A673 (cell line): ENCODE measurements around the gene GPC6. TPM values are rescaled to one million over a fixed set of nuclear protein-coding genes. Genes with fewer than 3 reads are reported as not detected.

Source experiments
- BruUV-seq: library from RNA; stranded (reverse); fragments of 400-500 nt; replicated peaks from 2 replicates; lab custom pipeline; 2021; lab: Mats Ljungman, UMichigan
- CTCF ChIA-PET: fragments of 300-600 bp; sonication (Branson Sonifier 250); formaldehyde crosslinking; loops from one replicate; lab custom pipeline; 2022; ENCODE audit warnings: antibody characterized with exemption; lab: Charles Lee
- POLR2A ChIA-PET: fragments of 300-600 bp; sonication (Branson Sonifier 250); formaldehyde crosslinking; loops from one replicate; lab custom pipeline; 2022; ENCODE audit warnings: antibody characterized with exemption; ENCODE audit not compliant: low non-redundant PET; lab: Charles Lee
- DNase-seq: peaks from one replicate; pipeline ENCODE4 v3.0.0-alpha.2; 2015; ENCODE audit warnings: low spot score
- H3K27ac ChIP-seq: fragments of 200-600 bp; sonication (generic); 2 replicates; pipeline ENCODE4 v1.5.1; 2016; ENCODE audit warnings: mixed run types, low read depth, mild to moderate bottlenecking, mixed read lengths, antibody characterized with exemption, low read length; ENCODE audit not compliant: poor library complexity, severe bottlenecking
- H3K27me3 ChIP-seq: fragments of 200-600 bp; sonication (generic); replicated peaks from 2 replicates; pipeline ENCODE4 v1.6.1; 2017; ENCODE audit warnings: mixed run types, low read depth, mild to moderate bottlenecking, mixed read lengths, antibody characterized with exemption, low read length; ENCODE audit not compliant: insufficient read depth, poor library complexity
- H3K36me3 ChIP-seq: fragments of 200-600 bp; sonication (generic); 2 replicates; pipeline ENCODE4 v1.6.1; 2016; ENCODE audit warnings: mixed run types, mild to moderate bottlenecking, mixed read lengths, antibody characterized with exemption, low read length; ENCODE audit not compliant: insufficient read depth, poor library complexity, severe bottlenecking
- H3K4me1 ChIP-seq: fragments of 200-600 bp; sonication (generic); 2 replicates; pipeline ENCODE4 v1.6.1; 2017; ENCODE audit warnings: mixed run types, mild to moderate bottlenecking, mixed read lengths, antibody characterized with exemption, low read length; ENCODE audit not compliant: insufficient read depth, poor library complexity, severe bottlenecking
- H3K4me3 ChIP-seq: fragments of 200-600 bp; sonication (generic); 2 replicates; pipeline ENCODE4 v1.5.1; 2016; ENCODE audit warnings: low read depth, mixed run types, mild to moderate bottlenecking, mixed read lengths, low read length; ENCODE audit not compliant: poor library complexity, severe bottlenecking
- H3K9me3 ChIP-seq: fragments of 200-600 bp; sonication (generic); 2 replicates; pipeline ENCODE4 v1.6.1; 2016; ENCODE audit warnings: mixed run types, low read depth, mild to moderate bottlenecking, mixed read lengths, antibody characterized with exemption, low read length; ENCODE audit not compliant: poor library complexity, severe bottlenecking
- CTCF ChIP-seq: fragments of 300-800, 200-600 bp; sonication (generic); conservative IDR thresholded peaks from 2 replicates; pipeline ENCODE4 v1.5.1; 2017; ENCODE audit warnings: low read depth, mild to moderate bottlenecking, antibody characterized with exemption, low read length, moderate library complexity, mixed read lengths
- EZH2 ChIP-seq: fragments of 200-600 bp; sonication (generic); IDR thresholded peaks from 2 replicates; pipeline ENCODE4 v1.6.1; 2017; ENCODE audit warnings: borderline replicate concordance, low read depth, mild to moderate bottlenecking, mixed read lengths, antibody characterized with exemption, low read length; ENCODE audit not compliant: poor library complexity, severe bottlenecking
- intact Hi-C: fragments of 100-400 bp; cut with micrococcal nuclease; formaldehyde crosslinking; loops from one replicate; pipeline ENCODE4 v1.10.0; 2022; ENCODE audit not compliant: unreplicated experiment
- total RNA-seq: library from RNA; stranded (reverse); gene quantifications from 2 replicates; pipeline ENCODE4 v1.2.3, GENCODE V29; 2021

The GPC6 gene
- total RNA-seq, 1 experiment from 2014 or later = 23.3 TPM

GRCh38 chr13:93771782-93772181 lies 545.2 kb downstream of the GPC6 start:
- intact Hi-C loops = no loop called here
- DNase-seq = no peak
- no TSS peak for BruUV-seq
- Histone ChIP-seq H3K36me3 (no peaks in the 10 kb centered on the region), H3K9me3 (no peaks in the 10 kb centered on the region), H3K4me3 (no peak overlapping the region), H3K27ac (no peak overlapping the region), H3K4me1 (peaks cover 23% of the 10 kb centered on the region), H3K27me3 (no peaks in the 10 kb centered on the region)
- TF ChIP-seq EZH2 (no peak), CTCF (no peak)
- ChIA-PET CTCF (no interaction called here), POLR2A (no interaction called here)

GRCh38 chr13:93774506-93774905 lies 547.9 kb downstream of the GPC6 start:
- BruUV-seq = no TSS peak
- peaks cover 28% of the 10 kb centered on the region for H3K4me1 ChIP-seq
- TF ChIP-seq CTCF (no peak), EZH2 (no peak)
- no peak overlapping the region for H3K27ac ChIP-seq
- DNase-seq = peak; percentile 33
- ChIA-PET POLR2A (no interaction called here), CTCF (no interaction called here)
- intact Hi-C loops = no loop called here
- H3K36me3 ChIP-seq = no peaks in the 10 kb centered on the region
- no peak overlapping the region for H3K4me3 ChIP-seq
- no peaks in the 10 kb centered on the region for H3K27me3 ChIP-seq
- H3K9me3 ChIP-seq = no peaks in the 10 kb centered on the region

DNA sequence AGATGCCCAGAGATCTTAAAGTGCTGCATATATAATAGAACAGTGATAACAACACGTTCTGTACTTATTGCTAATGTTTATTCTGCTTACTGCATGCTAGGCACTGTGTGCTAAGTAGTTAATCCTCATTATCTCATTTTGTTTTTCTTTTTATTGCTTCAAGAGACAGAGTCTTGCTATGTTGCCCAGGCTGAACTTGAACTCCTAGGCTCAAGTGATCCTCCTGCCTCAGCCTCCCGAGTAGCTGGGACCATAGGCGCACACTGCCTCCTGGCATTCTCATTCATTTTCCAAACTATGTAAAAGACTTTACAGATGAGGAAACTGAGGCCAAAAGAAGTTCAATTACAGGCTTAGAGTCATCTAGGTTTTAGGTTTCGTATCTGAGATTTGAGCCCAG lies 548.4 kb downstream of the GPC6 start:
- Histone ChIP-seq H3K36me3 (no peaks in the 10 kb centered on the region), H3K9me3 (no peaks in the 10 kb centered on the region), H3K27ac (no peak overlapping the region), H3K4me3 (no peak overlapping the region), H3K4me1 (peaks cover 28% of the 10 kb centered on the region), H3K27me3 (no peaks in the 10 kb centered on the region)
- no TSS peak for BruUV-seq
- intact Hi-C loops = no loop called here
- CTCF ChIA-PET = no interaction called here
- TF ChIP-seq EZH2 (no peak), CTCF (no peak)
- DNase-seq = no peak
- POLR2A ChIA-PET = no interaction called here
